ENCODE measurements around the gene RFT1. TPM values are rescaled to one million over a fixed set of nuclear protein-coding genes. Genes with fewer than 3 reads are reported as not detected.

RFT1 gene, protein sequence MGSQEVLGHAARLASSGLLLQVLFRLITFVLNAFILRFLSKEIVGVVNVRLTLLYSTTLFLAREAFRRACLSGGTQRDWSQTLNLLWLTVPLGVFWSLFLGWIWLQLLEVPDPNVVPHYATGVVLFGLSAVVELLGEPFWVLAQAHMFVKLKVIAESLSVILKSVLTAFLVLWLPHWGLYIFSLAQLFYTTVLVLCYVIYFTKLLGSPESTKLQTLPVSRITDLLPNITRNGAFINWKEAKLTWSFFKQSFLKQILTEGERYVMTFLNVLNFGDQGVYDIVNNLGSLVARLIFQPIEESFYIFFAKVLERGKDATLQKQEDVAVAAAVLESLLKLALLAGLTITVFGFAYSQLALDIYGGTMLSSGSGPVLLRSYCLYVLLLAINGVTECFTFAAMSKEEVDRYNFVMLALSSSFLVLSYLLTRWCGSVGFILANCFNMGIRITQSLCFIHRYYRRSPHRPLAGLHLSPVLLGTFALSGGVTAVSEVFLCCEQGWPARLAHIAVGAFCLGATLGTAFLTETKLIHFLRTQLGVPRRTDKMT
- total RNA-seq, result 18.1 and 25.1 TPM in 2 replicates

DNA sequence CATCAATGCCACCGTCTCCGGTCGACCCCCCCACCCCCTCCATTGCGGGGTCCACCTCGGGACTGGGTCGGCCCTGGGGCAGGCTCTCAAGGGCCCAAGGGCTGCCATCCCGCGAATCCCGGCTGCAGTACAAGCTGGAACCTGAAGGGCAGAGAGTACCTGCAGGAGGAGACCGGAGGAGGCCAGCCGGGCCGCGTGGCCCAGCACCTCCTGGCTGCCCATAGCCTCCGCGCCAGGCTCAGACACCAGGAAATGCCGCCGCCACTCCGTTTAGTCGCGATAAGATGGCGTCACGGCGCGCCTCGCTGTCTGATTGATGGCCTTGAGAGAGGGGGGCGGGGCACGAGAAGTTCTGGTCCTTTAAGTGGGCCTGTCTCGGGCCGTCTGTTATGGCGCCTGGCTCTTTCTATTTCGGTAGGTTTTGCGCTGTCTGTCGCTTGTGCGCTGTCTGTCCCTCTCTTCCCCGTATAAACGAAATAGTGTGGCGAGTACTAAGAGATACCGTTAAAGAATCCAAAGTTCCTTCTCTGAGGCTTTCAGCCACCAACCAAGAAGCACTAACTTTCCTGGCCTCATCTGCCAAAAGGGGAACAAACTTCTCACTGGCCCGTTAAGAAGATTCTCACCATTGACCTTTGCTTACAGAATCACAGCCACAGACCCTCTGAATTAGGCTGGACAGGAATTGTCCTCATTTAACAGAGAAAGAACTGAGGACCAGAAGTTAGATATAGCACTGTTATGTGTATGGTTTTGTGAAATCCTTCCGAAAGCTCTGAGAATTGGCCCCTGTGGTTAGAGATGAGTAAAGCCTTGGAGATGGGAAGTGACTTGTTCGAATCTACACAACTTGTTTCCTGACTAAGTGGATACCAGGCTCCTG, at the start of gene RFT1:
Gene RFT1, minus strand, starts transcription at position 257 of the 883 bp plus-strand sequence. Its CDS starts 35 bp downstream, at position 222.

DNA sequence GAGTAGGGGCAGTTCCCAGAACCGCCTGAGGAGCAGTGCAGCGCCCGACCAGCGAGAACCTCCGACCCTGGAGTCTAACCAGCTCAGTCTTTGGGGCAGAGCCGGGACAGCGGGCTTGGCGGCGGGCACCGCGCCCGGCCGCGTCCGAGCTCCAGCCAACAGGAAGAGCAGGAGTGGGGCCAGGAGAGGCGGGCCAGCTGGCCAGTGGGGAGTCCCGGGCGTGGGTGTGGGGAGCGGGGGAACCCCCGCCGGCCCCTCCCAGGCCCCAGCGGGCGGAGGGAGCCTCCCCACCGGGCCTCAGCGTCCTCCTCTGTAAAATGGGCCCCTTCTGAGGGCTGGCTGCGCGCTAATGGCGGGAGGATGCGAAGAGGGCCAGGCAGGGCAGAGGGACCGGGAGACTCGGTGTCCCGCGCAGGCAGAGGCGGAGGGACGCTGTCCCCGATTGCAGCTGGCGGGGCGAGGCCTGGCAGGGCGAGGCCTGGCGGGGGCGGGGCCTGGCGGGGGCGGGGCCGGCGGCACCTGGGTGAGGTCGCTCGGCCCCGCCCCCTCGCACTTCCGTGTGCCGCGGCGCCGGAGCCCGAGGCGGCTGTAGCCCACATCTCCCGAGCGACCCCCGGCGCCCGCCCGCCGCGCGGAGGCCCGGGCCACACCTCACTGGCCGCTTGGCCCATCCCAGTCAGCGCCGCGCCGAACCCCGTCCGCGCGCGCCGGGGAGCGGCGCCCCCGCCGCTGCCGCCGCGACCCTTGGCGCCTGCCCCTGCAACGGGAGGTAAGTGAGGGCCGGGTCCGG, 30.6 kb upstream of the RFT1 start, which contains the start of gene PRKCD:
Gene PRKCD, plus strand, starts transcription at position 550 of the 790 bp plus-strand sequence. CDS start 17,214 bp downstream, outside the sequence.

DNA sequence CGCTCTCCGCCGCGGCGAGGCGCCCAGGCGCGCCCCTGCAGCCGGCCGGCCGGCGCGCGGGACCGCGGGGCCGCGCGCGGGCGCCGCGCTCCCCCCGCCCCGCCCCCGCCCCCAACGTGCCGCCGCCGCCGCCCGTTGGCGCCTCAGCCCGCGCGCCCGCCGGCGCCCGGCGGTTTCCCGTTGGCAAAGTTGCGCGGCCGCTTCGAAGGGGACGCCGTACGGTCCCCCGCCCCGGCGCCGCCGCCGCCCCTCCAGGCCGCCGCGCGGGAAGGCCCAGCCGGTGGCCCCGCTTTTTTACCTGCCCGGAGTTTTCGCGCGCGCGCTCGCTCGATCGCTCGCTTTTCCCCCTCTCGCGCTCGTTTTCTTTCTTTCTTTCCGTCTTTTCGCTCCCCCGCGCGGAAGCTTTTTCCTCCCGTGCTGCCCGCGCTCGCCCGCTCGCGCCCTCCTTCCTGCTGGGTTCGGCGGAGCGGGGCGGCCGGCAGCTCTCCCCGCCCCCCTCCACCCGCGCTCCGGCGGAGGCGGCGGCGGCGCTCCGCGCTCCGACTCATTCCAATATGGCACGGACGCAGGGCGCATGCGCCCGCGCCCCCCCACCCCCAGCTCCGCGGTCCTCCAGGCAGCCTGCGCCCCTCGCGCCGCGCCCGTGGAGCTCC, 84.6 kb downstream of the RFT1 start, which contains the start of gene SFMBT1:
Gene SFMBT1, minus strand, starts transcription at position 556 of the 653 bp plus-strand sequence. CDS start 76,945 bp downstream, outside the sequence.

Other genes with a start within 250 kb of the RFT1 start
- 9.2 and 17.7 TPM in 2 replicates for gene STIMATE, start 232.9 kb downstream of the RFT1 start, total RNA-seq
- 9.3 and 10.3 TPM in 2 replicates for gene SFMBT1, start 84.4 kb downstream of the RFT1 start, total RNA-seq
- gene PRKCD, start 30.8 kb upstream of the RFT1 start, total RNA-seq, result 4.4 and 16.6 TPM in 2 replicates
- gene TKT, start 125.6 kb upstream of the RFT1 start, total RNA-seq, result 259 and 519 TPM in 2 replicates
- gene DCP1A, start 217.1 kb upstream of the RFT1 start, total RNA-seq, result 9.9 and 15.5 TPM in 2 replicates